ENCODE results near the gene LPP. TPM values are rescaled to one million over a fixed set of nuclear protein-coding genes. Genes with fewer than 3 reads are reported as not detected.

The LPP gene
- total RNA-seq, 4 donors from 2014 or later = 1,872 to 3,079 (median 2,300) TPM

- intact Hi-C loops (cut with DNase I) = no loop called here
- no peaks in the 10 kb centered on the region for H3K27me3 ChIP-seq
- H3K4me3 ChIP-seq = no peak overlapping the region
- no peak for DNase-seq (ENCODE audit: extremely low spot score)
- TF ChIP-seq CTCF (IDR thresholded peaks at IDR 0.05) (no peak), POLR2A (IDR thresholded peaks at IDR 0.05; ENCODE audit: low read depth) (no peak), POLR2AphosphoS5 (IDR thresholded peaks at IDR 0.05) (no peak)
- no peaks in the 10 kb centered on the region for H3K9me3 ChIP-seq
- H3K4me1 ChIP-seq = peaks cover 64 to 98% (median 86%) of the 10 kb centered on the region in 4 donors
- no peaks in the 10 kb centered on the region for H3K36me3 ChIP-seq
- WGBS = 100% methylated on average over 2 of the region's 2 CpGs
- H3K27ac ChIP-seq (replicated peaks in 1 of 4) = peak overlapping the region in 1 of 4 donors; percentile 80
Measured at GRCh38 chr3:188684276-188684675, 530.3 kb downstream of the LPP start.

GRCh38 chr3:188685789-188686188 is 531.8 kb downstream of the LPP start:
- Histone ChIP-seq H3K27me3 (no peaks in the 10 kb centered on the region), H3K9me3 (no peaks in the 10 kb centered on the region), H3K4me3 (no peak overlapping the region), H3K36me3 (no peaks in the 10 kb centered on the region), H3K27ac (replicated peaks in 1 of 4) (peak overlapping the region in 2 of 4 donors; percentile 15 to 80), H3K4me1 (peaks cover 62 to 98% (median 86%) of the 10 kb centered on the region in 4 donors)
- TF ChIP-seq CTCF (IDR thresholded peaks at IDR 0.05) (no peak), EP300 (IDR thresholded peaks at IDR 0.05) (no peak), POLR2A (IDR thresholded peaks at IDR 0.05; ENCODE audit: low read depth) (no peak), POLR2AphosphoS5 (IDR thresholded peaks at IDR 0.05) (no peak)
- DNase-seq (ENCODE audit: extremely low spot score) = no peak
- intact Hi-C loops (cut with DNase I) = no loop called here
- 88% methylated on average over 1 of the region's 1 CpG for WGBS

DNA sequence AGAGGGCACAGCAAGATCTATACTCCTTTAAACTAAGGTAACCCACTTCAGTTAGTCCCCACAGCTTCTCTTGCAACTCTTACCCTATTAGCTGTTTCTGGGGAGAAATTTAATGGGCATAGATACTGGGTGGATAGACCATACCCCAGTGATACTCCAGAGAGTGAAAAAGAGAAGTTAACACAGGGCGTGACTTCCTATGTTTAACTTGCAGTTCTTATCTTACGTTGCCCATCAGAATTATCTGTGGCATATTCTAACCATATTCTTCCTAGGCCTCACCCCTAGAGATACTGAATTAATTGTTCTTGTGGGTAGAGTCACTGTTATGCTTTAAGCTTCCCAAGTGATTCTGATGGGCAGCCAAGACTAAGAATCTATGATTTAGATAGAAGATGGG is 532.4 kb downstream of the LPP start:
- no peaks in the 10 kb centered on the region for H3K9me3 ChIP-seq
- 75% methylated on average over 2 of the region's 2 CpGs for WGBS
- H3K27me3 ChIP-seq = no peaks in the 10 kb centered on the region
- no peak for TF ChIP-seq CTCF (IDR thresholded peaks at IDR 0.05)
- no peak for TF ChIP-seq POLR2AphosphoS5 (IDR thresholded peaks at IDR 0.05)
- TF ChIP-seq POLR2A (IDR thresholded peaks at IDR 0.05; ENCODE audit: low read depth) = no peak
- no peak for TF ChIP-seq EP300 (IDR thresholded peaks at IDR 0.05)
- H3K27ac ChIP-seq (replicated peaks in 1 of 4) = peak overlapping the region; percentile 8 to 80 (median 43)
- DNase-seq (ENCODE audit: extremely low spot score) = no peak
- H3K4me3 ChIP-seq = no peak overlapping the region
- intact Hi-C loops (cut with DNase I) = no loop called here
- H3K4me1 ChIP-seq = peaks cover 64 to 98% (median 86%) of the 10 kb centered on the region in 4 donors
- H3K36me3 ChIP-seq = no peaks in the 10 kb centered on the region

DNA sequence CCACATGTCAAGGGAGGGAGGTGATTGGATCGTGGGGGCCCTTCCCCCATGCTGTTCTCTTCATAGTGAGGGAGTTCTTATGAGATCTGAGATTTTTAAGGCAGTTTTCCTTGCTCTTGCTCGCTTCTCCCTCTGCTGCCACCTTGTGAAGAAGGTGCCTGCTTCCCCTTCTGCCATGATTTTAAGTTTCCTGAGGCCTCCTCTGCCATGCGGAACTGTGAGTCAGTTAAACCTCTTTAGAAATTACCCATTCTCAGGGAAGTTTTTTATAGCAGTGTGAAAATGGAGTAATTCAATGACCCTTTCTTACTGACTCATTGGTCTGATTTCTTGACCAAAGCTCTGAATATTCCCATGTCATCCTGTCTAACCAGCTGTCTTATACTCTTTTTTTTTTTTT is 533.4 kb downstream of the LPP start:
- no peak for DNase-seq (ENCODE audit: extremely low spot score)
- no peaks in the 10 kb centered on the region for H3K27me3 ChIP-seq
- intact Hi-C loops (cut with DNase I) = no loop called here
- TF ChIP-seq EP300 (IDR thresholded peaks at IDR 0.05) (no peak), POLR2AphosphoS5 (IDR thresholded peaks at IDR 0.05) (no peak), CTCF (IDR thresholded peaks at IDR 0.05) (no peak), POLR2A (IDR thresholded peaks at IDR 0.05; ENCODE audit: low read depth) (no peak)
- H3K4me1 ChIP-seq = peaks cover 56 to 98% (median 84%) of the 10 kb centered on the region in 4 donors
- WGBS = 80% methylated on average over 3 of the region's 3 CpGs
- H3K27ac ChIP-seq (replicated peaks in 1 of 4) = peak overlapping the region; percentile 21 to 80 (median 70)
- H3K9me3 ChIP-seq = no peaks in the 10 kb centered on the region
- no peak overlapping the region for H3K4me3 ChIP-seq
- no peaks in the 10 kb centered on the region for H3K36me3 ChIP-seq

- Histone ChIP-seq H3K9me3 (no peaks in the 10 kb centered on the region), H3K36me3 (no peaks in the 10 kb centered on the region), H3K27me3 (no peaks in the 10 kb centered on the region), H3K4me3 (no peak overlapping the region), H3K4me1 (peaks cover 40 to 99% (median 78%) of the 10 kb centered on the region in 4 donors), H3K27ac (replicated peaks in 1 of 4) (peak overlapping the region; percentile 65 to 80 (median 72))
- peak; percentile 37 to 62 for TF ChIP-seq POLR2AphosphoS5 (IDR thresholded peaks at IDR 0.05)
- TF ChIP-seq CTCF (IDR thresholded peaks at IDR 0.05) = no peak
- TF ChIP-seq EP300 (IDR thresholded peaks at IDR 0.05) = no peak
- DNase-seq (ENCODE audit: extremely low spot score) = no peak
- 10% methylated on average over 2 of the region's 2 CpGs for WGBS
- intact Hi-C loops (cut with DNase I) = no loop called here
Measured at GRCh38 chr3:188689101-188689574, 535.2 kb downstream of the LPP start.
